Activated CD8-positive, alpha-beta T cell treated with anti-CD3 and anti-CD28 coated beads for 36 hours (primary cell): ENCODE data around the gene KDM8. TPM values are rescaled to one million over a fixed set of nuclear protein-coding genes. Genes with fewer than 3 reads are reported as not detected.

ENCODE experiments used
- ATAC-seq: fragments of 200-7000 bp; cut with Tn5 transposase; one replicate; pipeline ENCODE4 v1.10.0; 2021; ENCODE audit warnings: mild to moderate bottlenecking, moderate library complexity
- CTCF ChIA-PET: fragments of 350-600 bp; sonication (Branson Sonifier 250); formaldehyde crosslinking; loops from one replicate; lab custom pipeline; 2021; ENCODE audit warnings: antibody characterized with exemption; lab: Charles Lee
- POLR2A ChIA-PET: fragments of 350-600 bp; sonication (Branson Sonifier 250); formaldehyde crosslinking; loops from one replicate; lab custom pipeline; 2021; ENCODE audit warnings: antibody characterized with exemption; lab: Charles Lee
- DNase-seq: peaks from one replicate; pipeline ENCODE4 v3.0.0-alpha.2; 2020
- H3K27ac Mint-ChIP-seq: one replicate; pipeline ENCODE4 v1.8.0; 2021; ENCODE audit warnings: mild to moderate bottlenecking, mixed read lengths
- H3K27me3 Mint-ChIP-seq: one replicate; pipeline ENCODE4 v1.8.0; 2021; ENCODE audit warnings: mixed read lengths
- H3K36me3 Mint-ChIP-seq: one replicate; pipeline ENCODE4 v1.8.0; 2021; ENCODE audit warnings: low read depth, mixed read lengths
- H3K4me1 Mint-ChIP-seq: one replicate; pipeline ENCODE4 v1.8.0; 2021; ENCODE audit warnings: low read depth, mixed read lengths
- H3K4me3 Mint-ChIP-seq: one replicate; pipeline ENCODE4 v1.8.0; 2021; ENCODE audit warnings: mild to moderate bottlenecking, moderate library complexity, mixed read lengths
- H3K9me3 Mint-ChIP-seq: one replicate; pipeline ENCODE4 v1.8.0; 2021; ENCODE audit warnings: mixed read lengths
- intact Hi-C: fragments of 100-400 bp; cut with micrococcal nuclease; formaldehyde crosslinking; loops from one replicate; pipeline ENCODE4 v1.10.0; 2022
- total RNA-seq, 2 experiments: library from RNA; stranded (reverse); gene quantifications; one replicate each; pipeline ENCODE4 v1.2.3, GENCODE V29; 2021
- TF ChIP-seq, protein P1 (sequence below): fragments of 200-600 bp; IDR thresholded peaks from one replicate; pipeline ENCODE4 v1.8.0; 2022; ENCODE audit warnings: antibody characterized with exemption, mild to moderate bottlenecking

KDM8 gene
- total RNA-seq, 2 experiments from 2014 or later, result 10.9 to 12.7 TPM

- Mint-ChIP-seq H3K27ac (peak overlapping the region; percentile 99), H3K4me1 (peaks cover 71% of the 10 kb centered on the region), H3K4me3 (peak overlapping the region; percentile 91), H3K36me3 (peaks cover 53% of the 10 kb centered on the region), H3K27me3 (no peaks in the 10 kb centered on the region), H3K9me3 (peaks cover 6% of the 10 kb centered on the region)
- DNase-seq (no peak), ATAC-seq (no peak)
- POLR2A ChIA-PET, result interaction anchor here (0.9 to 10.5 kb wide), 7 partner anchors 16 to 98 kb away, joined by 3 to 134 read pairs (median 3); partner anchors contain the start of gene IL4R
- intact Hi-C loops, result loop anchor here (2.0 to 5.0 kb wide), 2 partner anchors 35 to 48 kb away; no protein-coding TSS in a partner anchor
- TF ChIP-seq, protein P1, sequence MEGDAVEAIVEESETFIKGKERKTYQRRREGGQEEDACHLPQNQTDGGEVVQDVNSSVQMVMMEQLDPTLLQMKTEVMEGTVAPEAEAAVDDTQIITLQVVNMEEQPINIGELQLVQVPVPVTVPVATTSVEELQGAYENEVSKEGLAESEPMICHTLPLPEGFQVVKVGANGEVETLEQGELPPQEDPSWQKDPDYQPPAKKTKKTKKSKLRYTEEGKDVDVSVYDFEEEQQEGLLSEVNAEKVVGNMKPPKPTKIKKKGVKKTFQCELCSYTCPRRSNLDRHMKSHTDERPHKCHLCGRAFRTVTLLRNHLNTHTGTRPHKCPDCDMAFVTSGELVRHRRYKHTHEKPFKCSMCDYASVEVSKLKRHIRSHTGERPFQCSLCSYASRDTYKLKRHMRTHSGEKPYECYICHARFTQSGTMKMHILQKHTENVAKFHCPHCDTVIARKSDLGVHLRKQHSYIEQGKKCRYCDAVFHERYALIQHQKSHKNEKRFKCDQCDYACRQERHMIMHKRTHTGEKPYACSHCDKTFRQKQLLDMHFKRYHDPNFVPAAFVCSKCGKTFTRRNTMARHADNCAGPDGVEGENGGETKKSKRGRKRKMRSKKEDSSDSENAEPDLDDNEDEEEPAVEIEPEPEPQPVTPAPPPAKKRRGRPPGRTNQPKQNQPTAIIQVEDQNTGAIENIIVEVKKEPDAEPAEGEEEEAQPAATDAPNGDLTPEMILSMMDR, result no peak
- CTCF ChIA-PET, result interaction anchor here (0.9 to 11.2 kb wide), 7 partner anchors 13 to 98 kb away, joined by 3 to 134 read pairs (median 4); no protein-coding TSS in a partner anchor
These were observed 66.2 kb downstream of the KDM8 start for GRCh38 chr16:27269300-27270150.

DNA sequence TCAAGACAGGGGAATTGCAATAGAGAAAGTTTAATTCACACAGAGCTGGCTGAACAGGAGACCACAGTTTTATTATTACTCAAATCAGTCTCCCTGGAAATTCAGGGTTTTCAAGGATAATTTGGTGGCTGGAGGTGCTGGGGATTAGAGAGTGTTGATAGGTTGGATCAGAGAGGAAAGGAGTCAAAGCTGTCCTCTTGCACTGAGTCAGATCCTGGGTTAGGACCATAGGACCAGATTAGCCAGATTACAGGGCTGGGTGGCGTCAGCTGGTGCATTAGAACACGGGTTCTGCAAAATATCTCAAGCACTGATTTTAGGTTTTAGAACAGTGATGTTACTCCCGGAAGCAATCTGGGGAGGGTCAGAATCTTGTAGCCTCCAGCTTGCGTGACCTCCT is 67.0 kb downstream of the KDM8 start:
- Mint-ChIP-seq H3K4me1 (peaks cover 65% of the 10 kb centered on the region), H3K27me3 (no peaks in the 10 kb centered on the region), H3K4me3 (peak overlapping the region; percentile 91), H3K27ac (peak overlapping the region; percentile 67), H3K9me3 (peaks cover 6% of the 10 kb centered on the region), H3K36me3 (peaks cover 49% of the 10 kb centered on the region)
- POLR2A ChIA-PET, result interaction anchor here (0.9 to 10.5 kb wide), 9 partner anchors 12 to 97 kb away, joined by 3 to 134 read pairs (median 3); partner anchors contain the start of gene IL4R
- TF ChIP-seq, protein P1, result no peak
- intact Hi-C loops, result loop anchor here (5.0 kb wide), 1 partner anchor 47 kb away; no protein-coding TSS in a partner anchor
- ATAC-seq (no peak), DNase-seq (peak; percentile 34)
- CTCF ChIA-PET, result interaction anchor here (0.9 to 11.2 kb wide), 6 partner anchors 14 to 97 kb away, joined by 3 to 134 read pairs (median 4); no protein-coding TSS in a partner anchor

Other genes with a start within 250 kb of the KDM8 start
- gene C16orf82, start 136.6 kb upstream of the KDM8 start, total RNA-seq, result not detected
- 100 to 1,000 TPM; 150 to 156 TPM for gene NSMCE1, start 65.2 kb downstream of the KDM8 start, total RNA-seq
- gene IL4R, start 110.4 kb downstream of the KDM8 start, total RNA-seq, result 100 to 1,000 TPM; 236 to 245 TPM
- gene IL21R, start 198.6 kb downstream of the KDM8 start, total RNA-seq, result 10 to 100 TPM; 95.6 to 97.2 TPM